Hepatocyte (in vitro differentiated cells): Measurements from ENCODE around the gene BBS9.

Source experiments
- CTCF ChIP-seq: fragments of 200-600 bp; sonication (generic); IDR thresholded peaks from 2 replicates; pipeline ENCODE4 v1.5.1; 2016; ENCODE audit warnings: antibody characterized with exemption, mild to moderate bottlenecking; ENCODE audit not compliant: poor library complexity
- EZH2 ChIP-seq: fragments of 200-600 bp; sonication (generic); IDR thresholded peaks from 2 replicates; pipeline ENCODE4 v1.6.1; 2016; ENCODE audit warnings: antibody characterized with exemption, mild to moderate bottlenecking, borderline replicate concordance

GRCh38 chr7:33145156-33145555, 15.8 kb downstream of the BBS9 start:
- TF ChIP-seq EZH2 (no peak), CTCF (no peak)
